T-helper 2 cell (primary cell): ENCODE data around the gene MAN1C1.

Experiments used
- DNase-seq, 5 experiments: peaks; one replicate each; pipeline versions ENCODE4 v3.0.0 to v3.0.0-alpha.2; 2012 to 2022

The MAN1C1 gene

GRCh38 chr1:25700144-25700523 is 83.5 kb downstream of the MAN1C1 start:
- DNase-seq, result no peak

GRCh38 chr1:25700626-25701025 is 84.0 kb downstream of the MAN1C1 start:
- no peak for DNase-seq

GRCh38 chr1:25701030-25701785 is 84.6 kb downstream of the MAN1C1 start:
- DNase-seq, result no peak

DNA sequence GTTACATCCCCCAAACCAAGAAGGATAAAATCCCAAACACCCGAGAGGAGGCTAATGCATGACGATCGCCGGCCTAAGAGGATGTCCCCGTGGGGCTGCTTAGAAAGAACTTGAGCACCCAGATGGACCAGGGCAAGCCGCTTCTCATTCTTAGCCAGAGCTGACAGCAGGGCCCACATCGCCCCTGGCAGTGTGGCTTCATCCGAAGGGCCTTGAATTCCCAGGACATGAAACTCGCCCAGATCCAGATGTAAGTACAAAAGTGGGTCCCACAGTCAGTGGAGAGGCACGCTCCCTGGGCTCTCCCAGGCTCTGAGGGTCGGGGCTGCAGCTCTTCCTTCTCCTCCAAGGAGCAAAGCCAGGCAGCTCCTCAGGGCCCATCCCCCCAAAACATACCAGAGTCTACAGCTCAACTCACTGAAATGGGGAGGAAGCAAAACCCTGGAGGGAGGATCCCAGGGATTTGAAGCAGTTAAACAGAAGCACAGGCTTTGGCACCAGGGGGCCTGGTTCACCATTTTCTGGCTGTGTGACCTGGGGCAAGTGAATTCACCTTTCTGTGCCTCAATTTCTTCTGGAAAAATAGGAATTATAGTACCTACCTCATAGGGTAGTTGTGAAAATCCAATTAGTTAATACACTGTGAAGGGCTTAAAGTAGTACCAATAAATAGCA is 85.6 kb downstream of the MAN1C1 start:
- no peak for DNase-seq

GRCh38 chr1:25703041-25703440 is 86.5 kb downstream of the MAN1C1 start:
- no peak for DNase-seq

DNA sequence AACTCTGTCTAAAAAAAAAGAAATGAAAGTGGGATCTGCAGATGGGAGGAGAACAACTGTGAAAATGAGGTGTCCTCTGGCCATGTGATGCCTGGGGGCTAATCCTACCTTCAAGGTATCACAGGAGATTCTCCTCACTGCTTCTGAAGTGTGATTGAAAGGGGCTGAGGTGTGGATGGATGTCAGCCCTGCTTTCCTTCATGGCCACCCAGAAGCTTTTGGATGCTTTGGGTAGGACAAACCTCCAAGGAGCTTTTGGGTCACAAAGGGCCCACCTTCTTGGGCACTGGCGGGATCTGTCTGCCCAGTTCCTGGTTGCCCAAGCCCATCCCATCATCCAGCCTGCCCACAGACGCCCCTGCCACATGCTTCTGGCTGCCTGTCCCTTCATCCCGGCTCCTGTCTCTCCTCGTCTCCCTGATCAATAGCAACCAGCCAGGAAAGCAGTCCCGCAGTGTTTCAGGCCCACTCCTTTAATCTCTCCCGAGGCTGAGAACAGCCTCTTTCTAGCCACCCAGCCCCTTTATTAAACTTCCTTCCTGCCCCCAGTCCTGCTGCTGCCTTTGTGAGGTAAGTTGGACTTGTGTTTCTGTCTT is 87.2 kb downstream of the MAN1C1 start:
- DNase-seq, result no peak

- peak in 2 of 5 experiments; percentile 40 to 79 for DNase-seq
Measured at GRCh38 chr1:25704267-25704691, 87.7 kb downstream of the MAN1C1 start.

DNA sequence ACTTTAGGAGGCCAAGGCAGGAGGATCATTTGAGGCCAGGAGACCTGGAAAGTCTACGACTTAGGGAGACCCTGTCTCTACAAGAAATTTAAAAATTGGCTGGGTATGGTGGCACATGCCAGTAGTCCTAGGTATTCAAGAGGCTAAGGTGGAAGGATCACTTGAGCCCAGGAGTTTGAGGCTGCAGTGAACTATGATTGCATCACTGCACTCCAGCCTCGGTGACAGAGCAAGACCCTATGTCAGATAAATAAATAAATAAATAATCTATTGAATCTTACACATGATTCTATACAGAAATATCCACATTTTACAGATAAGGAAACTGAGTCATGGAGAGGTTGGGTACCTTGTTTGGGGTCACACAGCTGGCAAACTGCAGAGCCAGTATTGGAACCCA is 89.1 kb downstream of the MAN1C1 start:
- no peak for DNase-seq

DNA sequence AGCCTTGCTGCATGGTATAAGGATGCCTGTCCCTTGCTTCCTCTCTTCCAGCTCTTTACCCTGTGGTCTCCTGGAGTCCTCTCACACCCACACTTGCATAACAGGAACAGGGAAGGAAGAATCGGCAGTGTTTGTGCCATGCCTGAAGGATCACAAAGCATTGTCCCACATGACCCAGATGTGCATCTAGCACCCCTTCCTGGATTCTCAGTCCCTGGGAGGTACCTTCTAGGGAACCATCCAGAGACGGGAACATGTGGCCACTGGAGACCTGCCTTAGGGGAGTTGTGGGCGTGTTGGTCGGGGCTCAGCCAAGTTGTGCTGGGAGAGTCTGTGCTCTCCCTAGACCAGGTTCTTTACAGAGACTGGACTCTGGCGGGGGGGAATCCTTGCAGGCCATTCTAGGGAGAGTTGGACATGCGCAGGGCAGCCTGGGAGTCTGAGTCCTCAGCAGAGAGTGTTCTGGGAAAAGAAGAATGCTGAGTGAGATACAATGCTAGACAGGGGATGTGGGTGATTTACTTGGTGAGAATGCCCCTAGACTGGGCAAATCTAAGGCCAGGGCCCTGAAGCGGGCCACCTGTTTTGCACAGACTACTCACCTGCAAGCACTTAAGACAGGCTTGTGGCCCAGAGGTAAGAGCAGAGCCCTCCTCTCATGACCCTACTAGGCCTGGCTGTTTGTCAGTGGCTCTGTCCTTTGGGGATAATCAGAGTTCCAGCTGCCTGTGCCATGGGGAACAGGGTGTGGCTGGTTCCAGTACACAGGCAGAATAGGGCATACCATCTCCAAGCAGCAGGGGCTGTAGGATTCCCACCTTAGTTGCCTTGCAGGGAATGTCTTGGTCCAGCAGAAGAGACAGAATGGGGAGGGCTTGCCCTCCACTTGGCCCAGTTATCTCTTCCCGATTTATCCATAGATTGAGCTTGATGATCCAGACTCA is 89.8 kb downstream of the MAN1C1 start:
- no peak for DNase-seq

DNA sequence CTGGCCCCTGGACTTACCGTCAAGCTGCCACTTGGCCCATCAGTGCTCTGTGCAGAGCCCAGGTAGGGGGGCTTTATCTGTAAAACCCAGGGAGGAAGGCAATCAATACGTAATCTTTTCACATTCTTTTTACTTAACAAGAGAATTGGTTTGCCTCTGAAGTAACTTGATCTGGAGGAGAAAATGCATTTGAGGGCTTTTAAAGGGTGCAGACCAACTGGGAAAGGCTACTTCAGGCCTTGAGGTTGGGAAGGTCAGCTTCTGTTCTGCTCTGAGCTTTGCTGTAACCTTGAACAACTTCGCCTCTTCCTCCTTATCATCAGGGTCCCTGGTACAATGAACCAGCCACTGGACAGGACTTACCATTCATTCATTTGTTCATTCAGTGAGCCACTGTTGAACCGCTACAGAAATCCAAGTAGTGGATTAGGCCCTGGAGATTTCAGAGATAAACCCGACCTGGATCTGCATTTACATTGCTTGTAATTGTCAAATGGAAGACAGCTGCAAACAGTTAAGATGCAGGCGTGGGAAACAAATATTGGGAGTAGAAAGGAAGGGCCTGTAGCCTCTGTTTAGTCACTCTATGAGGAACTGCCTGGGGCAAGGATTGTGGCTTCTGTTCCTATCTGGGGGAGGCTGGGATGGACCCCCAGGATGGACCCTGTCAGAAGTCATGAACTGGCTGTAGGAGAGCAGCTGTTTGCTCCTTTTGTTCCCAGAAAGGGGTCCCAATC is 90.9 kb downstream of the MAN1C1 start:
- DNase-seq, result no peak

DNA sequence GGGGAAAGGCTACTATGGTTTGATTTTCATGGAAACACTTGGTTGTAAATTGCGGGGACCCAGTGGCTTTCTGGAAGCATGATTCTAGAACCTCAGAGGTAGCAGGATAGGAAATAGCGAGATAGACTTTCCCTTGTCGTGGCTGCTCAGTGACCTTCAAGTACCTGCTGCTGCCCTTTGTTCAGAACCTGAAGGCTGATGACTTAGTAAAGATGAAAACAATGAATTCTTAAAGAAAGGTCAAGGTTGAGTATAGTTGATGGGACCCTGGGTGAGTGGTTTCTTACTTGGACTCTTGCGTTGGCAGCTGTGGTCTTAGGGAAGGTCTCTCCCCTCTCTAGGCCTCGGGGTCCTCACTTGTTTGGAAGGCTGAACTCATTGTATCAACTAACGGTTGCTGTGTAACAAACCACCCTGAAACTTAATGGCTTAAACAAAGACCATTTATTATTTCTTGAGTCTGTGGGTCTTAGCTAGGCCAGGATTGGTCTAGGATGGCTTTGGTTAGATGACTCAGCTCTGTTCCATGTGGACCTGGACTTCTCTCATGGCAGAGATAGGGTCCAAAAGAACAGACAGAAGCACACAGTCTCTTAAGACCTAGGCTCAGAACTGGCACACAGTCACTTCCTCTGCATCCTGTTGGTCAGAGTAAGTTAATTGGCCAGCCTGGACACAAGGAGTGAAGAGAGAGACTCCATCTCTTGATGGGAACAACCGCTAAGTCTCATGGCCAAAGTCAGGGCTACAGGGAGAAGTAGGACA is 94.2 kb downstream of the MAN1C1 start:
- DNase-seq, result no peak

GRCh38 chr1:25711555-25712298 is 95.1 kb downstream of the MAN1C1 start:
- peak in 3 of 5 experiments; percentile 31 to 73 (median 33) for DNase-seq

DNA sequence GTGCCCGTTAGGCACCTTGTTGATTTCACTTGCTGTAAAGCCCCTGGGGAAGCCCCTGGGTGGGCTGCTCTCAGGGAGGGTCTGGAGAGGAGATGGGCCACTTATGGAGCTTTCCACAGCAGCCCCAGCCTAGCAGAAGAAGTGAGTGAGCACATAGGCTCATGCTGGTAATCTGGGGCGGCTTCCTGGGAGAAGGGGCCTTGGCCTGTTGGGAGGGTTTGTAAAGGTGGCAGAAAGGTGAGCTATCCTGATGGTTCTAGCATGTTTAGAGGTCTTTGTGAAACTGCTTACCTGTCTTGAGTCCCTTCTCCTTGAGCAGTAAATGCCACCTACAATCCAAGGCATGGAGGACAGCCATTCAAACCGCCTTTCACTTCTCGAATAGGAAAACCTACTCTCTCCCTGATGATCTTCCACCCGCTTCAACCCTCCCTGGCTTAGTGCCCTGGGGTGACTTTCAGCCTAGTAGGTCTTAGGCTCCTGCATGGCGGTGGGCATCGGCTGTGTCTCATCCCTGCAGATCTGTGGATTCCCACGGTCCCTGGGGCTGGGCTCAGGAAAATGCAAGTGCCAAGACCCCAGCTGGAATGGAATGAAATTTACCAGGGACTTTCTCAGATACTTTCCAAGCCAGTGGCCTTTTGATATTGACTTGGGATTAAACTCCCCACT is 95.8 kb downstream of the MAN1C1 start:
- DNase-seq, result no peak

- DNase-seq, result no peak
Measured at GRCh38 chr1:25713961-25714360, 97.4 kb downstream of the MAN1C1 start.

- no peak for DNase-seq
Measured at GRCh38 chr1:25714372-25714931, 97.9 kb downstream of the MAN1C1 start.

DNA sequence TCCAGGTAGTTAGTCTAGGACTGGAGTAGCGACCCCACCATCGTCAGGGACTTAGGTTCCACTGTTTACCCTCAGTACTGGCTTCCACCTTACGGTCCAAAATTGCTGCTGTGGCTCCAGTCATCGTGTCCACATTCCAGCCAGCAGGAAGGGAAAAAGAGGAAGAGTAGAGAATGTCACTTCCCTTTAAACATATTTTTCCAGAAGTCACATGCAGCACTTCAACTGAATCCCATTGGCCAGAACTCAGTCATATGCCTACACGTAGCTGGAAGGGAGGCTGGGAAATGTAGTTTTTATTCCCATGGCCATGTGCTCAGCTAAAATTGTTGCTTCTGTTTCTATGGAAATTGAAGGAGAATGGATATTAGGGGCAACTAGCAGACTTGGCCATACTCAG is 99.3 kb downstream of the MAN1C1 start:
- DNase-seq, result no peak

DNA sequence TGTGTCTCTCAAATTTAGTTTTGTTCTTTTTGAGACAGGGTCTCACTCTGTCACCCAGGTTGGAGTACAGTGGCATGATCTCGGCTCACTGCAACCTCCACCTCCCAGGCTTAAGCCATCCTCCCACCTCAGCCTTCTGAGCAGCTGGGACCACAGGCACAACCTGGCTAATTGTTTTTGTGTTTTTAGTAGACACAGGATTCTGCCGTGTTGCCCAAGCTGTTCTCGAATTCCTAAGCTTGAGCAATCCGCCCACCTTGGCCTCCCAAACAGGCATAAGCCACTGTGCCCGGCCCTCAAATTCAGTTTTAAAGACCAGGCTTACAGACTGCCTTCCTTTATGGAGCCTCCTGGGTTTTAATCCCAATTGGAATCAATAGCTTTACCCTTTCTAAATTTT is 99.7 kb downstream of the MAN1C1 start:
- DNase-seq, result no peak

DNA sequence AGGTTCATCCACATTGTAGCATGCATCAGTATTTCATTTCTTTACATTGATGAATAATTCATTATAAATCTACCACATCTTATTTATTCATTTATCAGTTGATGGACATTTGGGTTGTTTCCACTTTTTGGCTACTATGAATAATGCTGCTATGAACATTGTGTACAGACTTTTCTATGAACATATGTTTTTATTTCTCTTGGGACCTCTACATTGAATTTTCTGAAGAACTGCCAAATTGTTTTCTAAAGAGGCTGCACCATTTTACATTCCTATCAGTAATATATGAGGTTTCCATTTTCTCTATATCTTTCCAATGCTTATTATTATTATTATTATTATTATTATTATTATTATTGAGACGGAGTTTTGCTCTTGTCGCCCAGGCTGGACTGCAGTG is 102.1 kb downstream of the MAN1C1 start:
- no peak for DNase-seq

GRCh38 chr1:25720624-25721023 is 104.0 kb downstream of the MAN1C1 start:
- DNase-seq, result no peak
